H9 (cell line): Measurements from ENCODE around the gene PAEP. TPM values are rescaled to one million over a fixed set of nuclear protein-coding genes. Genes with fewer than 3 reads are reported as not detected.

ENCODE experiments used
- DNase-seq: peaks from one replicate; pipeline ENCODE4 v3.0.0-alpha.2; 2017
- H2AFZ ChIP-seq: one replicate; pipeline ENCODE4 v1.6.1; 2013; ENCODE audit warnings: mild to moderate bottlenecking, low read length, control low read depth, moderate library complexity
- H2AK5ac ChIP-seq: 2 replicates; pipeline ENCODE4 v1.6.1; 2013; ENCODE audit warnings: low read length, control low read depth, mixed read lengths; ENCODE audit not compliant: insufficient read length
- H2BK120ac ChIP-seq: one replicate; pipeline ENCODE4 v1.6.1; 2013; ENCODE audit warnings: low read depth, mild to moderate bottlenecking, low read length, control low read depth, inconsistent platforms; ENCODE audit not compliant: poor library complexity, severe bottlenecking
- H2BK12ac ChIP-seq: 2 replicates; pipeline ENCODE4 v1.6.1; 2013; ENCODE audit warnings: low read length, control low read depth, mixed read lengths, low read depth; ENCODE audit not compliant: insufficient read length
- H2BK15ac ChIP-seq: 2 replicates; pipeline ENCODE4 v1.6.1; 2013; ENCODE audit warnings: low read depth, low read length, control low read depth
- H2BK20ac ChIP-seq: one replicate; pipeline ENCODE4 v1.6.1; 2013; ENCODE audit warnings: low read depth, mild to moderate bottlenecking, low read length, control low read depth, inconsistent platforms; ENCODE audit not compliant: poor library complexity, severe bottlenecking
- H2BK5ac ChIP-seq: 2 replicates; pipeline ENCODE4 v1.6.1; 2013; ENCODE audit warnings: low read length, control low read depth, mixed read lengths; ENCODE audit not compliant: insufficient read length
- H3K14ac ChIP-seq: 2 replicates; pipeline ENCODE4 v1.6.1; 2013; ENCODE audit warnings: low read length, control low read depth; ENCODE audit not compliant: insufficient read depth
- H3K18ac ChIP-seq: 2 replicates; pipeline ENCODE4 v1.6.1; 2013; ENCODE audit warnings: low read depth, mild to moderate bottlenecking, mixed read lengths, low read length, control low read depth; ENCODE audit not compliant: insufficient read length
- H3K23ac ChIP-seq: 2 replicates; pipeline ENCODE4 v1.6.1; 2013; ENCODE audit warnings: low read length, control low read depth, mixed read lengths, low read depth; ENCODE audit not compliant: insufficient read length
- H3K23me2 ChIP-seq: 2 replicates; pipeline ENCODE4 v1.6.1; 2013; ENCODE audit warnings: low read depth, mild to moderate bottlenecking, mixed read lengths, low read length, control low read depth; ENCODE audit not compliant: insufficient read length, poor library complexity, severe bottlenecking
- H3K27ac ChIP-seq: 2 replicates; pipeline ENCODE4 v1.5.1; 2013; ENCODE audit warnings: low read length, control low read depth, mixed read lengths, low read depth; ENCODE audit not compliant: insufficient read length
- H3K27me3 ChIP-seq: 2 replicates; pipeline ENCODE4 v1.6.1; 2013; ENCODE audit warnings: low read length, control low read depth, inconsistent platforms; ENCODE audit not compliant: insufficient read depth
- H3K4ac ChIP-seq: 2 replicates; pipeline ENCODE4 v1.6.1; 2013; ENCODE audit warnings: low read depth, mild to moderate bottlenecking, control low read depth, inconsistent platforms, low read length, moderate library complexity
- H3K4me1 ChIP-seq: 2 replicates; pipeline ENCODE4 v1.6.1; 2013; ENCODE audit warnings: low read length, control low read depth, inconsistent platforms; ENCODE audit not compliant: insufficient read depth
- H3K4me2 ChIP-seq: 2 replicates; pipeline ENCODE4 v1.6.1; 2013; ENCODE audit warnings: low read length, control low read depth, mixed read lengths; ENCODE audit not compliant: insufficient read length, insufficient read depth
- H3K56ac ChIP-seq: 2 replicates; pipeline ENCODE4 v1.6.1; 2013; ENCODE audit warnings: low read depth, mild to moderate bottlenecking, mixed read lengths, low read length, control low read depth; ENCODE audit not compliant: insufficient read length
- H3K79me1 ChIP-seq: 2 replicates; pipeline ENCODE4 v1.6.1; 2013; ENCODE audit warnings: low read depth, mild to moderate bottlenecking, moderate library complexity, low read length, control low read depth, inconsistent platforms; ENCODE audit not compliant: insufficient read depth, poor library complexity, severe bottlenecking
- H3K79me2 ChIP-seq: 2 replicates; pipeline ENCODE4 v1.6.1; 2013; ENCODE audit warnings: low read length, control low read depth, inconsistent platforms; ENCODE audit not compliant: insufficient read depth
- H3K9ac ChIP-seq: 2 replicates; pipeline ENCODE4 v1.6.1; 2013; ENCODE audit warnings: low read length, control low read depth, mixed read lengths; ENCODE audit not compliant: insufficient read length; ENCODE audit errors: extremely low read depth
- H3K9me3 ChIP-seq: one replicate; pipeline ENCODE4 v1.6.1; 2013; ENCODE audit warnings: low read depth, low read length, inconsistent platforms; ENCODE audit not compliant: control insufficient read depth
- H3T11ph ChIP-seq: one replicate; pipeline ENCODE4 v1.6.1; 2013; ENCODE audit warnings: mild to moderate bottlenecking, low read length, control low read depth, inconsistent platforms
- H4K20me1 ChIP-seq: one replicate; pipeline ENCODE4 v1.6.1; 2013; ENCODE audit not compliant: control insufficient read depth, insufficient read length, insufficient read depth
- H4K5ac ChIP-seq: 2 replicates; pipeline ENCODE4 v1.6.1; 2013; ENCODE audit warnings: low read depth, mild to moderate bottlenecking, mixed read lengths, low read length, control low read depth; ENCODE audit not compliant: insufficient read length
- H4K8ac ChIP-seq: replicated peaks from 2 replicates; pipeline ENCODE4 v1.6.1; 2013; ENCODE audit warnings: low read length, control low read depth, mixed read lengths, low read depth; ENCODE audit not compliant: insufficient read length
- H4K91ac ChIP-seq: 2 replicates; pipeline ENCODE4 v1.6.1; 2013; ENCODE audit warnings: low read depth, mild to moderate bottlenecking, moderate library complexity, mixed read lengths, low read length, control low read depth; ENCODE audit not compliant: insufficient read length
- H3K27ac Mint-ChIP-seq, 3 experiments: 2 replicates in 2 of 3; 3 replicates in 1 of 3; pipeline ENCODE4 v1.8.0; 2020 to 2021; ENCODE audit warnings: mixed read lengths in 3 of 3, mild to moderate bottlenecking in 1 of 3, moderate library complexity in 1 of 3
- H3K27me3 Mint-ChIP-seq: 2 replicates; pipeline ENCODE4 v1.8.0; 2021; ENCODE audit warnings: low read depth, mild to moderate bottlenecking, moderate library complexity, mixed read lengths
- H3K36me3 Mint-ChIP-seq, 3 experiments: 2 replicates in 2 of 3; 3 replicates in 1 of 3; pipeline ENCODE4 v1.8.0; 2020 to 2021; ENCODE audit warnings: low read depth in 3 of 3, mixed read lengths in 3 of 3; ENCODE audit not compliant: insufficient read depth in 1 of 3
- H3K4me1 Mint-ChIP-seq, 2 experiments: 2 replicates each; pipeline ENCODE4 v1.8.0; 2020; ENCODE audit warnings: mixed read lengths in 2 of 2
- H3K4me3 Mint-ChIP-seq, 2 experiments: 2 replicates in 1 of 2; 3 replicates in 1 of 2; pipeline ENCODE4 v1.8.0; 2020 to 2021; ENCODE audit warnings: mild to moderate bottlenecking in 2 of 2, mixed read lengths in 2 of 2, moderate library complexity in 1 of 2
- H3K9me3 Mint-ChIP-seq, 2 experiments: 2 replicates in 1 of 2; 3 replicates in 1 of 2; pipeline ENCODE4 v1.8.0; 2020; ENCODE audit warnings: mild to moderate bottlenecking in 2 of 2, mixed read lengths in 2 of 2, moderate library complexity in 1 of 2
- CTCF ChIP-seq: fragments of 200-600 bp; sonication (generic); conservative IDR thresholded peaks from 3 replicates; pipeline ENCODE4 v1.8.0; 2021; ENCODE audit warnings: antibody characterized with exemption, mild to moderate bottlenecking
- WGBS: extraction: QIAGEN DNeasy Blood & Tissue Kit; methylation state at CpG from one replicate; pipeline ENCODE4 v1.1.7; 2013; ENCODE audit warnings: missing lambda C conversion rate, low lambda C conversion rate, mixed read lengths; ENCODE audit not compliant: insufficient read length; ENCODE audit errors: extremely low coverage; 5-methylcytosine and 5-hydroxymethylcytosine counted together
- total RNA-seq: library from RNA; stranded (reverse); gene quantifications from 2 replicates; pipeline ENCODE4 v1.2.1, GENCODE V29; 2021

Gene PAEP
- total RNA-seq, 1 experiment from 2014 or later = not detected

DNA sequence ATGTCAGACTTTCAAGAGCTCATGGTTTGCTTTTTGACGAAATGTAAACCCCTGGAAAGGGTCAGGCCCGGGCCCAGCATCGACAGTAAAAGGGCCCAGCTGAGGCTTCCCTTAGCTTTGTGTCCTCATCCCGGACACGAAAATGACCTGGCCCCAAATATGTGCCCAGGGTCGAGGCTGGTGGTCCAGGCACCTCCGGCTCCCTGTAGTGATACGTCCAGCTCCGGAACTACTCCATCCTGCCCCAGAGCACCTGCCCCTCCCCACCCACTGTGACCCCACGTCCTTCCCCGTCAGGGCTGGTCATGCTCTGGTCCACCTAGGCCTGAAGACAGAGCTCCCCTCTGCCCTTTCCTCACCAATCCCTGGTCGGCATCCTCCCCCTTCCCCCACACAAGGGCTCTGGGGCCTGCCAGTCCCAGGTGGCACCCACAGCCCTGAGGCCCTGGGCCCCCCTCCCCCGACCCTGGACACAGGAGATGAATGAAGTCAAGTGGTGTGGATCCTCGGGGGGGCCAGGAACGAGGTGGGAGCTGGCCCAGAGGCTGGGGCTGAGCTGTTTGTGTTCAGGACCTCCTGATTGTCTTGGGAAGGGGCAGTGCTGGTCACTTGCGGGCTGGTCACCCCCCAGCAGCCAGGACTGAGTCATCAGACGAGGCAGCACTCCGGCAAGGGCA, 9.4 kb upstream of the PAEP start:
- no peak overlapping the region for H3K27ac ChIP-seq
- H3K9ac ChIP-seq = no peak overlapping the region
- no peak overlapping the region for H3K14ac ChIP-seq
- no peak for TF ChIP-seq CTCF
- H3K79me1 ChIP-seq = no peaks in the 10 kb centered on the region
- no peak overlapping the region for H4K91ac ChIP-seq
- Mint-ChIP-seq H3K4me1 (peaks cover 5 to 11% of the 10 kb centered on the region in 2 experiments; a peak in 2 of 4 replicates), H3K27ac (no peak overlapping the region), H3K36me3 (no peaks in the 10 kb centered on the region), H3K4me3 (no peak overlapping the region), H3K9me3 (peaks cover 0 to 3% of the 10 kb centered on the region in 2 experiments; a peak in 1 of 5 replicates), H3K27me3 (peaks cover 4% of the 10 kb centered on the region; the same call in 1 of the 2 replicates)
- no peaks in the 10 kb centered on the region for H3K27me3 ChIP-seq
- no peak overlapping the region for H2BK120ac ChIP-seq
- no peaks in the 10 kb centered on the region for H3K79me2 ChIP-seq
- H2BK20ac ChIP-seq = no peak overlapping the region
- H3K4me2 ChIP-seq = no peak overlapping the region
- H2BK12ac ChIP-seq = no peak overlapping the region
- DNase-seq = no peak
- no CpG with 5 or more reads among the region's 18 CpGs for WGBS
- H2BK5ac ChIP-seq = no peak overlapping the region
- no peaks in the 10 kb centered on the region for H3K23me2 ChIP-seq
- H3K9me3 ChIP-seq = no peaks in the 10 kb centered on the region
- H4K8ac ChIP-seq = no peak overlapping the region
- H4K5ac ChIP-seq = no peak overlapping the region
- H2AK5ac ChIP-seq = no peak overlapping the region
- H4K20me1 ChIP-seq = no peaks in the 10 kb centered on the region
- no peak overlapping the region for H3K56ac ChIP-seq
- no peaks in the 10 kb centered on the region for H3K4me1 ChIP-seq
- H2BK15ac ChIP-seq = no peak overlapping the region
- H3K4ac ChIP-seq = no peak overlapping the region
- H3K23ac ChIP-seq = no peak overlapping the region
- no peak overlapping the region for H3T11ph ChIP-seq
- H2AFZ ChIP-seq = no peak overlapping the region
- no peak overlapping the region for H3K18ac ChIP-seq
